ENCODE data around the gene APEH. TPM values are rescaled to one million over a fixed set of nuclear protein-coding genes. Genes with fewer than 3 reads are reported as not detected.

Gene APEH
- total and polyA plus RNA-seq, 10 of the 15 experiments (the other 5 are each of a cell fraction or from before 2014, with no cell fraction given): 74.4 to 214 (median 131) TPM

- 0 out of 2 replicates have a peak, but pooled peaks have one; percentile 1 for TF ChIP-seq SPI1 (IDR thresholded peaks at IDR 0.05; ENCODE audit: borderline replicate concordance, insufficient read depth, low read depth, low read length)
- TF ChIP-seq TCF7 (IDR thresholded peaks at IDR 0.05; ENCODE audit: borderline replicate concordance): no peak
- no peak for TF ChIP-seq HDAC6 (IDR thresholded peaks at IDR 0.05; ENCODE audit: unreplicated experiment)
- 0 out of 2 replicates have a peak, but pooled peaks have one; percentile 24 for TF ChIP-seq SMAD5 (IDR thresholded peaks at IDR 0.05; ENCODE audit: low read depth)
- no peak for TF ChIP-seq CBX3 (IDR thresholded peaks at IDR 0.05; ENCODE audit: borderline replicate concordance, low read depth)
- TF ChIP-seq NR2C2 (IDR thresholded peaks at IDR 0.05; ENCODE audit: borderline replicate concordance, control insufficient read depth, insufficient read length, low read depth): no peak
- TF ChIP-seq NFIC (IDR thresholded peaks at IDR 0.05; ENCODE audit: low read depth, low read length): no peak
- TF ChIP-seq SUZ12 (IDR thresholded peaks at IDR 0.05; ENCODE audit: unreplicated experiment): no peak
- TF ChIP-seq E2F4 (IDR thresholded peaks at IDR 0.05; ENCODE audit: low read depth, low read length): no peak
- peak; percentile 85 for TF ChIP-seq PBX3 (IDR thresholded peaks at IDR 0.05; ENCODE audit: insufficient replicate concordance, low read depth, low read length)
- peak; percentile 90 for TF ChIP-seq POLR2A (IDR thresholded peaks at IDR 0.05; ENCODE audit: low read depth, low read length)
- TF ChIP-seq BRCA1 (IDR thresholded peaks at IDR 0.05; ENCODE audit: low read depth, low read length): no peak
- no peak for TF ChIP-seq SREBF2 (IDR thresholded peaks at IDR 0.05; ENCODE audit: low read length)
- peak; percentile 50; the same call in 1 of the 2 replicates for TF ChIP-seq RFX5 (IDR thresholded peaks at IDR 0.05; ENCODE audit: low read depth, low read length)
- peak; percentile 42; the same call in 1 of the 2 replicates for TF ChIP-seq MAX (IDR thresholded peaks at IDR 0.05; ENCODE audit: low read depth, low read length)
- TF ChIP-seq BCL3 (IDR thresholded peaks at IDR 0.05; ENCODE audit: borderline replicate concordance, insufficient read depth, low read depth, low read length, poor library complexity, severe bottlenecking): no peak
- no peak for TF ChIP-seq RCOR1 (conservative IDR thresholded peaks at IDR 0.05; ENCODE audit: low read depth, low read length)
- peak; percentile 11; the same call in 1 of the 2 replicates for TF ChIP-seq CREM (IDR thresholded peaks at IDR 0.05; ENCODE audit: low read depth)
- TF ChIP-seq SMAD1 (IDR thresholded peaks at IDR 0.05; ENCODE audit: low read depth, partially characterized antibody): no peak
- no peak for TF ChIP-seq CHD1 (IDR thresholded peaks at IDR 0.05; ENCODE audit: low read depth, low read length)
- TF ChIP-seq IRF4 (IDR thresholded peaks at IDR 0.05; ENCODE audit: low read depth, low read length): no peak
- 0 out of 2 replicates have a peak, but pooled peaks have one; percentile 4 for TF ChIP-seq JUND (IDR thresholded peaks at IDR 0.05; ENCODE audit: low read depth, low read length)
- TF ChIP-seq ELK1 (IDR thresholded peaks at IDR 0.05; ENCODE audit: low read depth, low read length): peak; percentile 86
- TF ChIP-seq KDM1A (IDR thresholded peaks at IDR 0.05; ENCODE audit: borderline replicate concordance): no peak
- TF ChIP-seq SP1 (IDR thresholded peaks at IDR 0.05; ENCODE audit: low read depth, low read length): peak; percentile 82
- peak; percentile 15; the same call in 1 of the 2 replicates for TF ChIP-seq NRF1 (conservative IDR thresholded peaks at IDR 0.05; ENCODE audit: low read depth, low read length)
These were observed at the start of gene APEH (continued) for GRCh38 chr3:49673715-49674496.

All from GM12878 (cell line).